ENCODE data around the gene CDX1.

DNA sequence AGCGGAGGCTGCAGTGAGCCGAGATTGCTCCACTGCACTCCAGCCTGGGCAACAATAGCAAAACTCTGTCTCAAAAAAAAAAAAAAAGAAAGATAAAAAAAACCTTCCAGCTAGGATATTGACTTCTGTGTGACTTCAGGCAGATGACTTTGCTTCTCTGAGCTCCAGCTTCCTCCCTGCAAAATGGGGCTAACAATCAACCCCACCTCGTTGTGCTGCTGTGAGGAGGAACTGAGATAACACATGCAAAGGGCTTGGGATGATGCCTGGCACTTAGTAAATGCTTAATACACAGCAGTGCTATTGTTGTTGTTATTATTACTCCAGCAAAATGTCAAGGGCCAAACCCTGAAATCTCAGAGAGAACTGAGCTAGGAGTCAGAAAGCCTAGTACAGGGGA, 3.5 kb upstream of the CDX1 start:
- TF ChIP-seq, protein P1, sequence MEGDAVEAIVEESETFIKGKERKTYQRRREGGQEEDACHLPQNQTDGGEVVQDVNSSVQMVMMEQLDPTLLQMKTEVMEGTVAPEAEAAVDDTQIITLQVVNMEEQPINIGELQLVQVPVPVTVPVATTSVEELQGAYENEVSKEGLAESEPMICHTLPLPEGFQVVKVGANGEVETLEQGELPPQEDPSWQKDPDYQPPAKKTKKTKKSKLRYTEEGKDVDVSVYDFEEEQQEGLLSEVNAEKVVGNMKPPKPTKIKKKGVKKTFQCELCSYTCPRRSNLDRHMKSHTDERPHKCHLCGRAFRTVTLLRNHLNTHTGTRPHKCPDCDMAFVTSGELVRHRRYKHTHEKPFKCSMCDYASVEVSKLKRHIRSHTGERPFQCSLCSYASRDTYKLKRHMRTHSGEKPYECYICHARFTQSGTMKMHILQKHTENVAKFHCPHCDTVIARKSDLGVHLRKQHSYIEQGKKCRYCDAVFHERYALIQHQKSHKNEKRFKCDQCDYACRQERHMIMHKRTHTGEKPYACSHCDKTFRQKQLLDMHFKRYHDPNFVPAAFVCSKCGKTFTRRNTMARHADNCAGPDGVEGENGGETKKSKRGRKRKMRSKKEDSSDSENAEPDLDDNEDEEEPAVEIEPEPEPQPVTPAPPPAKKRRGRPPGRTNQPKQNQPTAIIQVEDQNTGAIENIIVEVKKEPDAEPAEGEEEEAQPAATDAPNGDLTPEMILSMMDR (IDR thresholded peaks at IDR 0.05; ENCODE audit: insufficient read depth, low read length) = no peak
- no peak for TF ChIP-seq GABPA (IDR thresholded peaks at IDR 0.05; ENCODE audit: low read depth)
- TF ChIP-seq, protein P2, sequence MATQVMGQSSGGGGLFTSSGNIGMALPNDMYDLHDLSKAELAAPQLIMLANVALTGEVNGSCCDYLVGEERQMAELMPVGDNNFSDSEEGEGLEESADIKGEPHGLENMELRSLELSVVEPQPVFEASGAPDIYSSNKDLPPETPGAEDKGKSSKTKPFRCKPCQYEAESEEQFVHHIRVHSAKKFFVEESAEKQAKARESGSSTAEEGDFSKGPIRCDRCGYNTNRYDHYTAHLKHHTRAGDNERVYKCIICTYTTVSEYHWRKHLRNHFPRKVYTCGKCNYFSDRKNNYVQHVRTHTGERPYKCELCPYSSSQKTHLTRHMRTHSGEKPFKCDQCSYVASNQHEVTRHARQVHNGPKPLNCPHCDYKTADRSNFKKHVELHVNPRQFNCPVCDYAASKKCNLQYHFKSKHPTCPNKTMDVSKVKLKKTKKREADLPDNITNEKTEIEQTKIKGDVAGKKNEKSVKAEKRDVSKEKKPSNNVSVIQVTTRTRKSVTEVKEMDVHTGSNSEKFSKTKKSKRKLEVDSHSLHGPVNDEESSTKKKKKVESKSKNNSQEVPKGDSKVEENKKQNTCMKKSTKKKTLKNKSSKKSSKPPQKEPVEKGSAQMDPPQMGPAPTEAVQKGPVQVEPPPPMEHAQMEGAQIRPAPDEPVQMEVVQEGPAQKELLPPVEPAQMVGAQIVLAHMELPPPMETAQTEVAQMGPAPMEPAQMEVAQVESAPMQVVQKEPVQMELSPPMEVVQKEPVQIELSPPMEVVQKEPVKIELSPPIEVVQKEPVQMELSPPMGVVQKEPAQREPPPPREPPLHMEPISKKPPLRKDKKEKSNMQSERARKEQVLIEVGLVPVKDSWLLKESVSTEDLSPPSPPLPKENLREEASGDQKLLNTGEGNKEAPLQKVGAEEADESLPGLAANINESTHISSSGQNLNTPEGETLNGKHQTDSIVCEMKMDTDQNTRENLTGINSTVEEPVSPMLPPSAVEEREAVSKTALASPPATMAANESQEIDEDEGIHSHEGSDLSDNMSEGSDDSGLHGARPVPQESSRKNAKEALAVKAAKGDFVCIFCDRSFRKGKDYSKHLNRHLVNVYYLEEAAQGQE (IDR thresholded peaks at IDR 0.05; ENCODE audit: insufficient replicate concordance, low read depth) = no peak
- no peak for TF ChIP-seq SPI1 (IDR thresholded peaks at IDR 0.05; ENCODE audit: borderline replicate concordance, low read depth)

Measured in HL-60 (cell line).